Astrocyte of the cerebellum (primary cell): ENCODE results near the gene NUCB2.

Experiments used
- DNase-seq: peaks from one replicate; pipeline ENCODE4 v3.0.0-alpha.2; 2011; ENCODE audit warnings: low read depth
- H3K4me3 ChIP-seq: 2 replicates; pipeline ENCODE4 v1.5.1; 2011; ENCODE audit warnings: mild to moderate bottlenecking, low read depth, low read length, moderate library complexity
- CTCF ChIP-seq: IDR thresholded peaks from 2 replicates; pipeline ENCODE4 v1.5.1; 2012; ENCODE audit warnings: low read length, low read depth, moderate library complexity, mild to moderate bottlenecking; ENCODE audit errors: missing control alignments
- in situ Hi-C: cut with HindIII; loops from 2 replicates; pipeline ENCODE4 v1.10.0; 2017; ENCODE audit warnings: low sequenced_read_pairs

NUCB2 gene

GRCh38 chr11:17378655-17379054 is 102.1 kb downstream of the NUCB2 start:
- TF ChIP-seq CTCF: no peak
- H3K4me3 ChIP-seq: no peak overlapping the region
- in situ Hi-C loops: no loop called here
- no peak for DNase-seq

GRCh38 chr11:17379383-17380180 is 103.0 kb downstream of the NUCB2 start:
- DNase-seq: no peak
- in situ Hi-C loops: no loop called here
- no peak for TF ChIP-seq CTCF
- H3K4me3 ChIP-seq: no peak overlapping the region

GRCh38 chr11:17381156-17381555 is 104.6 kb downstream of the NUCB2 start:
- in situ Hi-C loops: no loop called here
- no peak overlapping the region for H3K4me3 ChIP-seq
- TF ChIP-seq CTCF: no peak
- no peak for DNase-seq
